ENCODE data around the gene LILRA5. TPM values are rescaled to one million over a fixed set of nuclear protein-coding genes. Genes with fewer than 3 reads are reported as not detected.

Gene LILRA5
- total RNA-seq, 1 experiment from 2014 or later = not detected

- no peak for TF ChIP-seq TCF7L2 (IDR thresholded peaks at IDR 0.05; ENCODE audit: borderline replicate concordance, extremely low read depth, insufficient read depth, insufficient read length)
- TF ChIP-seq POLR2AphosphoS5 (IDR thresholded peaks at IDR 0.05; ENCODE audit: low read depth, low read length) = no peak
- no peak for TF ChIP-seq SP1 (IDR thresholded peaks at IDR 0.05; ENCODE audit: low read depth)
- TF ChIP-seq SIN3A (IDR thresholded peaks at IDR 0.05; ENCODE audit: low read depth) = no peak
- TF ChIP-seq ZFX (IDR thresholded peaks at IDR 0.05) = no peak
- TF ChIP-seq SRF (IDR thresholded peaks at IDR 0.05; ENCODE audit: low read depth) = no peak
- TF ChIP-seq CBX3 (IDR thresholded peaks at IDR 0.05; ENCODE audit: low read depth) = no peak
- TF ChIP-seq EZH2 (IDR thresholded peaks at IDR 0.05) = no peak
- TF ChIP-seq ELF1 (IDR thresholded peaks at IDR 0.05; ENCODE audit: borderline replicate concordance, low read depth) = no peak
Measured at GRCh38 chr19:54302257-54302656, 10.7 kb downstream of the LILRA5 start (continued).

- RAD21 ChIA-PET (ENCODE audit: low non-redundant PET in 1 of 2, low total read pairs in 2 of 2, uncharacterized antibody in 2 of 2, unreplicated experiment in 2 of 2) = no interaction called here
- CTCF ChIA-PET = interaction anchor here (0.8 kb wide), 1 partner anchor 33 kb away, joined by 3 read pairs; no protein-coding TSS in a partner anchor
- POLR2A ChIA-PET = no interaction called here
- H3K4me1 ChIP-seq (ENCODE audit: control insufficient read depth in 1 of 2, insufficient read depth in 2 of 2, low read length in 2 of 2) = no peaks in the 10 kb centered on the region
- H3K9me2 ChIP-seq (ENCODE audit: insufficient read depth) = no peaks in the 10 kb centered on the region
- no peak for TF ChIP-seq EZH2phosphoT487 (IDR thresholded peaks at IDR 0.05; ENCODE audit: borderline replicate concordance)
- no peak for TF ChIP-seq MAX (IDR thresholded peaks at IDR 0.05)
- TF ChIP-seq CEBPB (IDR thresholded peaks at IDR 0.05; ENCODE audit: low read depth) = no peak
- TF ChIP-seq EZH2 (IDR thresholded peaks at IDR 0.05) = no peak
- no peak for TF ChIP-seq TCF7L2 (IDR thresholded peaks at IDR 0.05; ENCODE audit: borderline replicate concordance, extremely low read depth, insufficient read depth, insufficient read length)
- TF ChIP-seq SP1 (IDR thresholded peaks at IDR 0.05; ENCODE audit: low read depth) = no peak
- TF ChIP-seq POLR2AphosphoS5 (IDR thresholded peaks at IDR 0.05; ENCODE audit: low read depth, low read length) = no peak
- no peak for TF ChIP-seq SIN3A (IDR thresholded peaks at IDR 0.05; ENCODE audit: low read depth)
- no peak for TF ChIP-seq FOSL1 (IDR thresholded peaks at IDR 0.05; ENCODE audit: low read depth)
- no peak for TF ChIP-seq ATF3 (IDR thresholded peaks at IDR 0.05)
- TF ChIP-seq JUND (IDR thresholded peaks at IDR 0.05) = no peak
- TF ChIP-seq EGR1 (IDR thresholded peaks at IDR 0.05; ENCODE audit: low read depth) = no peak
- no peak for TF ChIP-seq YY1 (IDR thresholded peaks at IDR 0.05; ENCODE audit: extremely low read depth, insufficient replicate concordance, low read depth, low read length)
- TF ChIP-seq POLR2A (IDR thresholded peaks at IDR 0.05; ENCODE audit: borderline replicate concordance, extremely low read depth, insufficient read depth, insufficient read length) = no peak
- no peak for TF ChIP-seq CBX3 (IDR thresholded peaks at IDR 0.05; ENCODE audit: low read depth)
- no peak for TF ChIP-seq ZNF274 (IDR thresholded peaks at IDR 0.05; ENCODE audit: low read depth, low read length)
- no peak for TF ChIP-seq ELF1 (IDR thresholded peaks at IDR 0.05; ENCODE audit: borderline replicate concordance, low read depth)
- no peak for TF ChIP-seq ZBTB33 (IDR thresholded peaks at IDR 0.05; ENCODE audit: extremely low read depth, insufficient replicate concordance, low read length)
- TF ChIP-seq REST (IDR thresholded peaks at IDR 0.05; ENCODE audit: low read depth) = no peak
- H3K4me2 ChIP-seq (ENCODE audit: low read length) = no peak overlapping the region
- DNase-seq (ENCODE audit: low read depth, low spot score) = no peak
- intact Hi-C loops (cut with micrococcal nuclease) = loop anchor here (5.0 kb wide), 1 partner anchor 333 kb away; the partner anchor contains the start of gene LILRB1
- no peak overlapping the region for H3K9ac ChIP-seq (ENCODE audit: low read length)
- no peak overlapping the region for H2AFZ ChIP-seq (ENCODE audit: low read depth, low read length, poor library complexity, severe bottlenecking)
- ATAC-seq = no peak
- no peak overlapping the region for H3K27ac ChIP-seq (ENCODE audit: low read depth, low read length)
- BruUV-seq (replicated peaks) = no TSS peak
- H3K36me3 ChIP-seq (ENCODE audit: control insufficient read depth in 1 of 2, insufficient read depth in 2 of 2, low read length in 2 of 2) = no peaks in the 10 kb centered on the region
- peaks cover 38% of the 10 kb centered on the region for H3K27me3 ChIP-seq (ENCODE audit: insufficient read depth, low read length)
- H3K79me2 ChIP-seq (ENCODE audit: insufficient read depth, low read length) = no peaks in the 10 kb centered on the region
- H4K20me1 ChIP-seq (ENCODE audit: insufficient read depth) = no peaks in the 10 kb centered on the region
- no peak overlapping the region for H3K4me3 ChIP-seq (replicated peaks in 1 of 2; ENCODE audit: low read depth in 1 of 2, low read length in 2 of 2)
- H3K9me3 ChIP-seq (ENCODE audit: control insufficient read depth in 1 of 2, insufficient read depth in 1 of 2, low read depth in 1 of 2, low read length in 2 of 2) = no peaks in the 10 kb centered on the region; a peak in 1 of 4 replicates
Measured at GRCh38 chr19:54299515-54299914, 13.5 kb downstream of the LILRA5 start.
